HepG2 (cell line): Measurements from ENCODE around the gene KIAA1217. TPM values are rescaled to one million over a fixed set of nuclear protein-coding genes. Genes with fewer than 3 reads are reported as not detected.
A peak's percentile ranks its signal among the peaks of the same experiment; 100 is the strongest.

ENCODE experiments used
- ATF7 ChIP-seq, 2 experiments: fragments of 450-650 bp in 1 of 2; sonication (generic) in 1 of 2; formaldehyde crosslinking in 1 of 2; IDR thresholded peaks; 2 replicates each; pipeline versions ENCODE4 v1.4.0 to v1.6.1; 2016 to 2020; ENCODE audit warnings: antibody characterized with exemption in 1 of 2, mild to moderate bottlenecking in 1 of 2, missing genetic modification reagents in 1 of 2
- FOXK1 ChIP-seq: sonication (generic); formaldehyde crosslinking; IDR thresholded peaks from 2 replicates; pipeline ENCODE4 v1.4.0; 2020; ENCODE audit warnings: low read depth, missing genetic modification reagents, borderline replicate concordance
- HNRNPUL1 ChIP-seq: fragments of 200-400 bp; formaldehyde crosslinking; IDR thresholded peaks from 2 replicates; pipeline ENCODE4 v1.6.1; 2017; ENCODE audit warnings: low read depth, mild to moderate bottlenecking, low read length, moderate library complexity
- HOXA5 ChIP-seq: sonication (generic); formaldehyde crosslinking; IDR thresholded peaks from 2 replicates; pipeline ENCODE4 v1.4.0; 2020; ENCODE audit warnings: missing genetic modification reagents
- NCOR1 ChIP-seq: fragments of 200-600 bp; sonication (generic); IDR thresholded peaks from 2 replicates; pipeline ENCODE4 v1.7.0; 2017; ENCODE audit warnings: antibody characterized with exemption, low read length, borderline replicate concordance
- NFKBIZ ChIP-seq: IDR thresholded peaks from 2 replicates; pipeline ENCODE4 v1.6.1; 2018; ENCODE audit warnings: missing genetic modification reagents, missing compliant biosample characterization
- SNAPC2 ChIP-seq: sonication (generic); formaldehyde crosslinking; IDR thresholded peaks from 2 replicates; pipeline ENCODE4 v1.8.1; 2022; ENCODE audit warnings: mild to moderate bottlenecking, missing genetic modification reagents
- ZBTB20 ChIP-seq: sonication (generic); formaldehyde crosslinking; IDR thresholded peaks from 2 replicates; pipeline ENCODE4 v1.8.1; 2023; ENCODE audit warnings: missing genetic modification reagents, low read depth, mild to moderate bottlenecking, borderline replicate concordance
- ZEB1 ChIP-seq: IDR thresholded peaks from 2 replicates; pipeline ENCODE4 v1.6.1; 2012; ENCODE audit warnings: mild to moderate bottlenecking, low read depth, inconsistent platforms; ENCODE audit not compliant: insufficient replicate concordance
- ZNF224 ChIP-seq: sonication (generic); formaldehyde crosslinking; IDR thresholded peaks from 2 replicates; pipeline ENCODE4 v1.5.0; 2020; ENCODE audit warnings: mild to moderate bottlenecking, missing genetic modification reagents
- ZNF251 ChIP-seq: sonication (generic); formaldehyde crosslinking; IDR thresholded peaks from 2 replicates; pipeline ENCODE4 v1.9.0; 2021; ENCODE audit warnings: mild to moderate bottlenecking, missing genetic modification reagents
- ZNF343 ChIP-seq: sonication (generic); formaldehyde crosslinking; IDR thresholded peaks from 2 replicates; pipeline ENCODE4 v1.4.0; 2020; ENCODE audit warnings: mild to moderate bottlenecking, missing genetic modification reagents
- ZNF577 ChIP-seq: sonication (generic); formaldehyde crosslinking; IDR thresholded peaks from 2 replicates; pipeline ENCODE4 v1.4.0; 2020; ENCODE audit warnings: mild to moderate bottlenecking, low read depth, missing genetic modification reagents, borderline replicate concordance
- polyA plus RNA-seq, 8 experiments: library from polyadenylated mRNA; depleted of rRNA in 3 of 8; stranded (reverse) in 7 of 8; unstranded in 1 of 8; fragments of >200 nt; fragmentation: Illumina TruSeq in 4 of 8; extraction: Trizol in 4 of 8; gene quantifications; 2 replicates each; pipeline versions ENCODE4 v1.2.1 to v1.2.3, GENCODE V29; 2011 to 2016; ENCODE audit warnings: low read depth in 4 of 8, missing spikeins in 1 of 8, mixed read lengths in 1 of 8; ENCODE audit not compliant: insufficient read depth in 1 of 8
- total RNA-seq, 5 experiments: library from RNA; depleted of rRNA; stranded (reverse); fragments of >200 nt; fragmentation: Illumina TruSeq; extraction: Trizol; gene quantifications; 2 replicates each; pipeline ENCODE4 v1.2.3, GENCODE V29; 2016; ENCODE audit warnings: low read depth in 1 of 5
- TF ChIP-seq, protein P1 (sequence below): IDR thresholded peaks from 2 replicates; pipeline ENCODE4 v1.4.0; 2020; ENCODE audit warnings: mild to moderate bottlenecking, missing genetic modification reagents
- TF ChIP-seq, protein P2 (sequence below), 2 experiments: sonication (generic) in 1 of 2; formaldehyde crosslinking in 1 of 2; IDR thresholded peaks; 2 replicates each; pipeline versions ENCODE4 v1.5.1 to v1.6.1; 2011 to 2020; ENCODE audit warnings: borderline replicate concordance in 1 of 2, low read depth in 1 of 2, low read length in 1 of 2, mild to moderate bottlenecking in 1 of 2, missing genetic modification reagents in 1 of 2, moderate library complexity in 1 of 2
- TF ChIP-seq, protein P3 (sequence below): fragments of 450-650 bp; IDR thresholded peaks from 2 replicates; pipeline ENCODE4 v1.6.1; 2016
- TF ChIP-seq, protein P4 (sequence below): sonication (generic); formaldehyde crosslinking; IDR thresholded peaks from 2 replicates; pipeline ENCODE4 v1.5.1; 2020; ENCODE audit warnings: mild to moderate bottlenecking, missing genetic modification reagents

KIAA1217 gene
- total and polyA plus RNA-seq, 2 of the 13 experiments (the other 11 are each of a cell fraction or from before 2014, with no cell fraction given): 4.6 to 10.9 TPM

DNA sequence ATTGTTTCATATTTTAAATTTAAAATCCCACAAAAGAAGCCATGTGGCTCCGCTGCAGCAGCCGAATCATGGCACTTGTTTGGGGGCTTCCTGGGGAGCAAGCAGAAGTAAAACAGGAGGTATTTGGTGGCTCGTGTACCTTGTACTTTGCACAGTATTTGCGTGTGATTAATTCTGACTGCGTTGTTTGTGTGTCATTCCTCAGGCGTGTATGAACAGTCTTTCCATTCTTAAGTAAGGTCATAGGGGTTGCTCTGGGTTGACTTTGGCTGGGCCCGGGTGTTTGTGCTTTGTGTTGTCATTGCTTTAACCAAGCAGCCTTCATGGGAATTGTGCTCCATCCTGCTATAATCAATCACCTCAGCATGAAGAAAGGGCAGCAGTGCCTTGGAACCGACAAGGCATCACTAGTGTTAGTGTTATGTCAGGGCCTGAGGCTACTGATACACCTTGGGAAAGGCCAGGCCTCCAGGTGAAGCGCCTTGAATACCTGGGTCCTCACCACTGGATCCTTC, 332.4 kb downstream of the KIAA1217 start (continued):
- TF ChIP-seq, protein P1, sequence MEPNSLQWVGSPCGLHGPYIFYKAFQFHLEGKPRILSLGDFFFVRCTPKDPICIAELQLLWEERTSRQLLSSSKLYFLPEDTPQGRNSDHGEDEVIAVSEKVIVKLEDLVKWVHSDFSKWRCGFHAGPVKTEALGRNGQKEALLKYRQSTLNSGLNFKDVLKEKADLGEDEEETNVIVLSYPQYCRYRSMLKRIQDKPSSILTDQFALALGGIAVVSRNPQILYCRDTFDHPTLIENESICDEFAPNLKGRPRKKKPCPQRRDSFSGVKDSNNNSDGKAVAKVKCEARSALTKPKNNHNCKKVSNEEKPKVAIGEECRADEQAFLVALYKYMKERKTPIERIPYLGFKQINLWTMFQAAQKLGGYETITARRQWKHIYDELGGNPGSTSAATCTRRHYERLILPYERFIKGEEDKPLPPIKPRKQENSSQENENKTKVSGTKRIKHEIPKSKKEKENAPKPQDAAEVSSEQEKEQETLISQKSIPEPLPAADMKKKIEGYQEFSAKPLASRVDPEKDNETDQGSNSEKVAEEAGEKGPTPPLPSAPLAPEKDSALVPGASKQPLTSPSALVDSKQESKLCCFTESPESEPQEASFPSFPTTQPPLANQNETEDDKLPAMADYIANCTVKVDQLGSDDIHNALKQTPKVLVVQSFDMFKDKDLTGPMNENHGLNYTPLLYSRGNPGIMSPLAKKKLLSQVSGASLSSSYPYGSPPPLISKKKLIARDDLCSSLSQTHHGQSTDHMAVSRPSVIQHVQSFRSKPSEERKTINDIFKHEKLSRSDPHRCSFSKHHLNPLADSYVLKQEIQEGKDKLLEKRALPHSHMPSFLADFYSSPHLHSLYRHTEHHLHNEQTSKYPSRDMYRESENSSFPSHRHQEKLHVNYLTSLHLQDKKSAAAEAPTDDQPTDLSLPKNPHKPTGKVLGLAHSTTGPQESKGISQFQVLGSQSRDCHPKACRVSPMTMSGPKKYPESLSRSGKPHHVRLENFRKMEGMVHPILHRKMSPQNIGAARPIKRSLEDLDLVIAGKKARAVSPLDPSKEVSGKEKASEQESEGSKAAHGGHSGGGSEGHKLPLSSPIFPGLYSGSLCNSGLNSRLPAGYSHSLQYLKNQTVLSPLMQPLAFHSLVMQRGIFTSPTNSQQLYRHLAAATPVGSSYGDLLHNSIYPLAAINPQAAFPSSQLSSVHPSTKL: peak; percentile 93
- TF ChIP-seq ZBTB20 (CRISPR knock-in tag) (no peak), NCOR1 (peak; percentile 95), NFKBIZ (CRISPR knock-in tag) (no peak), ZEB1 (no peak), ZNF343 (CRISPR knock-in tag) (no peak), ATF7 (IDR thresholded peaks at IDR 0.05) (no peak), ATF7 (CRISPR knock-in tag; IDR thresholded peaks at IDR 0.05) (peak; percentile 42; the same call in 1 of the 2 replicates), ZNF577 (no peak), HNRNPUL1 (no peak), SNAPC2 (no peak), ZNF251 (CRISPR knock-in tag) (no peak), ZNF224 (no peak), FOXK1 (peak; percentile 73; the same call in 1 of the 2 replicates), HOXA5 (CRISPR knock-in tag) (0 out of 2 replicates have a peak, but pooled peaks have one; percentile 61)
- TF ChIP-seq, protein P2, sequence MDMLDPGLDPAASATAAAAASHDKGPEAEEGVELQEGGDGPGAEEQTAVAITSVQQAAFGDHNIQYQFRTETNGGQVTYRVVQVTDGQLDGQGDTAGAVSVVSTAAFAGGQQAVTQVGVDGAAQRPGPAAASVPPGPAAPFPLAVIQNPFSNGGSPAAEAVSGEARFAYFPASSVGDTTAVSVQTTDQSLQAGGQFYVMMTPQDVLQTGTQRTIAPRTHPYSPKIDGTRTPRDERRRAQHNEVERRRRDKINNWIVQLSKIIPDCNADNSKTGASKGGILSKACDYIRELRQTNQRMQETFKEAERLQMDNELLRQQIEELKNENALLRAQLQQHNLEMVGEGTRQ (IDR thresholded peaks at IDR 0.05; ENCODE audit: low read depth, low read length): no peak
- TF ChIP-seq, protein P2 (CRISPR knock-in tag; IDR thresholded peaks at IDR 0.05; ENCODE audit: borderline replicate concordance): no peak
- TF ChIP-seq, protein P3, sequence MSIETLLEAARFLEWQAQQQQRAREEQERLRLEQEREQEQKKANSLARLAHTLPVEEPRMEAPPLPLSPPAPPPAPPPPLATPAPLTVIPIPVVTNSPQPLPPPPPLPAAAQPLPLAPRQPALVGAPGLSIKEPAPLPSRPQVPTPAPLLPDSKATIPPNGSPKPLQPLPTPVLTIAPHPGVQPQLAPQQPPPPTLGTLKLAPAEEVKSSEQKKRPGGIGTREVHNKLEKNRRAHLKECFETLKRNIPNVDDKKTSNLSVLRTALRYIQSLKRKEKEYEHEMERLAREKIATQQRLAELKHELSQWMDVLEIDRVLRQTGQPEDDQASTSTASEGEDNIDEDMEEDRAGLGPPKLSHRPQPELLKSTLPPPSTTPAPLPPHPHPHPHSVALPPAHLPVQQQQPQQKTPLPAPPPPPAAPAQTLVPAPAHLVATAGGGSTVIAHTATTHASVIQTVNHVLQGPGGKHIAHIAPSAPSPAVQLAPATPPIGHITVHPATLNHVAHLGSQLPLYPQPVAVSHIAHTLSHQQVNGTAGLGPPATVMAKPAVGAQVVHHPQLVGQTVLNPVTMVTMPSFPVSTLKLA: 0 out of 2 replicates have a peak, but pooled peaks have one; percentile 16
- TF ChIP-seq, protein P4, sequence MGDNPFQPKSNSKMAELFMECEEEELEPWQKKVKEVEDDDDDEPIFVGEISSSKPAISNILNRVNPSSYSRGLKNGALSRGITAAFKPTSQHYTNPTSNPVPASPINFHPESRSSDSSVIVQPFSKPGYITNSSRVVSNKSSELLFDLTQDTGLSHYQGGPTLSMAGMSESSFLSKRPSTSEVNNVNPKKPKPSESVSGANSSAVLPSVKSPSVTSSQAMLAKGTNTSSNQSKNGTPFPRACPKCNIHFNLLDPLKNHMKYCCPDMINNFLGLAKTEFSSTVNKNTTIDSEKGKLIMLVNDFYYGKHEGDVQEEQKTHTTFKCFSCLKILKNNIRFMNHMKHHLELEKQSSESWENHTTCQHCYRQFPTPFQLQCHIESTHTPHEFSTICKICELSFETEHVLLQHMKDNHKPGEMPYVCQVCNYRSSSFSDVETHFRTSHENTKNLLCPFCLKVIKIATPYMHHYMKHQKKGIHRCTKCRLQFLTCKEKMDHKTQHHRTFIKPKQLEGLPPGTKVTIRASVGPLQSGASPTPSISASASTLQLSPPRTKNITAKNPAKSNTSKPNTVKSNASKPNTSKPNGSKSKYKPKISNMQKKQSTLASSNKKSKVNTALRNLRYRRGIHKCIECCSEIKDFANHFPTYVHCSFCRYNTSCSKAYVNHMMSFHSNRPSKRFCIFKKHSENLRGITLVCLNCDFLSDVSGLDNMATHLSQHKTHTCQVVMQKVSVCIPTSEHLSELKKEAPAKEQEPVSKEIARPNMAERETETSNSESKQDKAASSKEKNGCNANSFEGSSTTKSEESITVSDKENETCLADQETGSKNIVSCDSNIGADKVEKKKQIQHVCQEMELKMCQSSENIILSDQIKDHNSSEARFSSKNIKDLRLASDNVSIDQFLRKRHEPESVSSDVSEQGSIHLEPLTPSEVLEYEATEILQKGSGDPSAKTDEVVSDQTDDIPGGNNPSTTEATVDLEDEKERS (CRISPR knock-in tag): no peak
